ENCODE results near the gene YWHAB.

The YWHAB gene

GRCh38 chr20:44887466-44887865 lies 2.0 kb downstream of the YWHAB start:
- no peak for TF ChIP-seq CTCF (IDR thresholded peaks at IDR 0.05; ENCODE audit: low read depth, low read length)
- H3K4me3 ChIP-seq (ENCODE audit: low read depth, low read length) = peak overlapping the region; percentile 97
- in situ Hi-C loops (cut with HindIII; ENCODE audit: low sequenced_read_pairs) = no loop called here
- no peak for DNase-seq (ENCODE audit: low read depth, low spot score)

- H3K4me3 ChIP-seq (ENCODE audit: low read depth, low read length) = no peak overlapping the region
- DNase-seq (ENCODE audit: low read depth, low spot score) = no peak
- TF ChIP-seq CTCF (IDR thresholded peaks at IDR 0.05; ENCODE audit: low read depth, low read length) = peak; percentile 24
- in situ Hi-C loops (cut with HindIII; ENCODE audit: low sequenced_read_pairs) = no loop called here
Observed at GRCh38 chr20:44888226-44889103, 3.0 kb downstream of the YWHAB start.

- in situ Hi-C loops (cut with HindIII; ENCODE audit: low sequenced_read_pairs) = no loop called here
- H3K4me3 ChIP-seq (ENCODE audit: low read depth, low read length) = no peak overlapping the region
- no peak for DNase-seq (ENCODE audit: low read depth, low spot score)
- no peak for TF ChIP-seq CTCF (IDR thresholded peaks at IDR 0.05; ENCODE audit: low read depth, low read length)
Observed at GRCh38 chr20:44891826-44892225, 6.3 kb downstream of the YWHAB start.

- no peak overlapping the region for H3K4me3 ChIP-seq (ENCODE audit: low read depth, low read length)
- TF ChIP-seq CTCF (IDR thresholded peaks at IDR 0.05; ENCODE audit: low read depth, low read length) = no peak
- DNase-seq (ENCODE audit: low read depth, low spot score) = no peak
- in situ Hi-C loops (cut with HindIII; ENCODE audit: low sequenced_read_pairs) = no loop called here
Observed at GRCh38 chr20:44894959-44895358, 9.5 kb downstream of the YWHAB start.

GRCh38 chr20:44896583-44896982 lies 11.1 kb downstream of the YWHAB start:
- in situ Hi-C loops (cut with HindIII; ENCODE audit: low sequenced_read_pairs) = no loop called here
- TF ChIP-seq CTCF (IDR thresholded peaks at IDR 0.05; ENCODE audit: low read depth, low read length) = no peak
- DNase-seq (ENCODE audit: low read depth, low spot score) = no peak
- H3K4me3 ChIP-seq (ENCODE audit: low read depth, low read length) = no peak overlapping the region

GRCh38 chr20:44897133-44897532 lies 11.6 kb downstream of the YWHAB start:
- no peak overlapping the region for H3K4me3 ChIP-seq (ENCODE audit: low read depth, low read length)
- no peak for DNase-seq (ENCODE audit: low read depth, low spot score)
- TF ChIP-seq CTCF (IDR thresholded peaks at IDR 0.05; ENCODE audit: low read depth, low read length) = no peak
- in situ Hi-C loops (cut with HindIII; ENCODE audit: low sequenced_read_pairs) = no loop called here
